ES-I3 (cell line): ENCODE results near the gene CCDC61.

Experiments
- H3K36me3 ChIP-seq: 2 replicates; pipeline ENCODE4 v1.6.1; 2013; ENCODE audit warnings: mild to moderate bottlenecking, low read length, control low read depth, moderate library complexity; ENCODE audit not compliant: insufficient read depth
- H3K4me1 ChIP-seq: 2 replicates; pipeline ENCODE4 v1.6.1; 2013; ENCODE audit warnings: mild to moderate bottlenecking, control low read depth, low read length; ENCODE audit not compliant: insufficient read depth
- H3K9ac ChIP-seq: 2 replicates; pipeline ENCODE4 v1.6.1; 2013; ENCODE audit warnings: low read depth, mild to moderate bottlenecking, low read length, moderate library complexity
- H3K9me3 ChIP-seq: 2 replicates; pipeline ENCODE4 v1.6.1; 2013; ENCODE audit warnings: mild to moderate bottlenecking, low read length, moderate library complexity; ENCODE audit not compliant: control insufficient read depth, insufficient read depth

The CCDC61 gene

GRCh38 chr19:45968626-45969025, 26.6 kb upstream of the CCDC61 start:
- H3K9ac ChIP-seq: no peak overlapping the region
- H3K4me1 ChIP-seq: peaks cover 9% of the 10 kb centered on the region
- H3K9me3 ChIP-seq: no peaks in the 10 kb centered on the region
- no peaks in the 10 kb centered on the region for H3K36me3 ChIP-seq

- no peaks in the 10 kb centered on the region for H3K36me3 ChIP-seq
- H3K9me3 ChIP-seq: no peaks in the 10 kb centered on the region
- H3K4me1 ChIP-seq: peaks cover 9% of the 10 kb centered on the region
- no peak overlapping the region for H3K9ac ChIP-seq
Measured at GRCh38 chr19:45969676-45970075, 25.6 kb upstream of the CCDC61 start.

GRCh38 chr19:45971260-45971902, 23.9 kb upstream of the CCDC61 start:
- H3K36me3 ChIP-seq: no peaks in the 10 kb centered on the region
- no peaks in the 10 kb centered on the region for H3K9me3 ChIP-seq
- no peak overlapping the region for H3K9ac ChIP-seq
- H3K4me1 ChIP-seq: peaks cover 9% of the 10 kb centered on the region

GRCh38 chr19:45972081-45972946, 23.0 kb upstream of the CCDC61 start:
- Histone ChIP-seq H3K4me1 (peaks cover 9% of the 10 kb centered on the region), H3K36me3 (no peaks in the 10 kb centered on the region), H3K9me3 (no peaks in the 10 kb centered on the region), H3K9ac (peak overlapping the region; percentile 35; the same call in 1 of the 2 replicates)

- H3K4me1 ChIP-seq: peaks cover 9% of the 10 kb centered on the region
- no peaks in the 10 kb centered on the region for H3K9me3 ChIP-seq
- no peaks in the 10 kb centered on the region for H3K36me3 ChIP-seq
- peak overlapping the region; percentile 35; the same call in 1 of the 2 replicates for H3K9ac ChIP-seq
Measured at GRCh38 chr19:45972947-45973540, 22.2 kb upstream of the CCDC61 start.

- Histone ChIP-seq H3K36me3 (no peaks in the 10 kb centered on the region), H3K4me1 (peaks cover 9% of the 10 kb centered on the region), H3K9ac (peak within 1 kb of the TSS; percentile 45; the same call in 1 of the 2 replicates), H3K9me3 (no peaks in the 10 kb centered on the region)
Measured at GRCh38 chr19:45973553-45974338, 21.5 kb upstream of the CCDC61 start, which contains the start of gene NOVA2. TSS of gene NOVA2 (minus strand) at chr19:45973865. CDS start at chr19:45973351, 514 bp downstream.

- no peaks in the 10 kb centered on the region for H3K36me3 ChIP-seq
- H3K9ac ChIP-seq: no peak overlapping the region
- H3K9me3 ChIP-seq: no peaks in the 10 kb centered on the region
- H3K4me1 ChIP-seq: peaks cover 9% of the 10 kb centered on the region
Measured at GRCh38 chr19:45975306-45976070, 19.8 kb upstream of the CCDC61 start.

- H3K36me3 ChIP-seq: no peaks in the 10 kb centered on the region
- H3K9ac ChIP-seq: no peak overlapping the region
- H3K4me1 ChIP-seq: peaks cover 9% of the 10 kb centered on the region
- H3K9me3 ChIP-seq: no peaks in the 10 kb centered on the region
Measured at GRCh38 chr19:45976178-45976577, 19.1 kb upstream of the CCDC61 start.

- peaks cover 8% of the 10 kb centered on the region; the same call in 1 of the 2 replicates for H3K4me1 ChIP-seq
- no peaks in the 10 kb centered on the region for H3K9me3 ChIP-seq
- no peak overlapping the region for H3K9ac ChIP-seq
- no peaks in the 10 kb centered on the region for H3K36me3 ChIP-seq
Measured at GRCh38 chr19:45978156-45978555, 17.1 kb upstream of the CCDC61 start.

GRCh38 chr19:45981350-45981749, 13.9 kb upstream of the CCDC61 start:
- peaks cover 8% of the 10 kb centered on the region; the same call in 1 of the 2 replicates for H3K4me1 ChIP-seq
- H3K9me3 ChIP-seq: no peaks in the 10 kb centered on the region
- H3K36me3 ChIP-seq: no peaks in the 10 kb centered on the region
- no peak overlapping the region for H3K9ac ChIP-seq

- no peaks in the 10 kb centered on the region for H3K36me3 ChIP-seq
- peaks cover 8% of the 10 kb centered on the region; the same call in 1 of the 2 replicates for H3K4me1 ChIP-seq
- H3K9me3 ChIP-seq: no peaks in the 10 kb centered on the region
- H3K9ac ChIP-seq: no peak overlapping the region
Measured at GRCh38 chr19:45985321-45985720, 9.9 kb upstream of the CCDC61 start.

- Histone ChIP-seq H3K4me1 (no peaks in the 10 kb centered on the region), H3K36me3 (no peaks in the 10 kb centered on the region), H3K9me3 (no peaks in the 10 kb centered on the region), H3K9ac (no peak overlapping the region)
Measured at GRCh38 chr19:45990113-45990728, 5.0 kb upstream of the CCDC61 start.

GRCh38 chr19:45994456-45994997, 740 bp upstream of the CCDC61 start:
- peak overlapping the region; percentile 73 for H3K9ac ChIP-seq
- H3K36me3 ChIP-seq: no peaks in the 10 kb centered on the region
- H3K4me1 ChIP-seq: peaks cover 5% of the 10 kb centered on the region; the same call in 1 of the 2 replicates
- no peaks in the 10 kb centered on the region for H3K9me3 ChIP-seq
